Left forelimb (tissue), 1 donor: ENCODE results near the gene IFNA2.
"Not testable (repeated sequence)": the region's sequence is repeated elsewhere in the genome, so short reads cannot be mapped to it uniquely, and the experiment has no call there.

Experiments
- DNase-seq: peaks from one replicate; pipeline ENCODE4 v3.0.0-alpha.2; 2018; ENCODE audit warnings: low spot score

Gene IFNA2

GRCh38 chr9:21381448-21382339 is 3.5 kb downstream of the IFNA2 start:
- DNase-seq = no peak

GRCh38 chr9:21371467-21371866 is 13.7 kb downstream of the IFNA2 start:
- DNase-seq = not testable (repeated sequence)

GRCh38 chr9:21367957-21368356 is 17.2 kb downstream of the IFNA2 start, which contains the start of gene IFNA13:
Gene IFNA13, minus strand, starts transcription at chr9:21368057. Its CDS starts 47 bp downstream, at chr9:21368010.
- DNase-seq = no peak

- not testable (repeated sequence) for DNase-seq
Measured at GRCh38 chr9:21367169-21367568, 18.0 kb downstream of the IFNA2 start.

- no peak for DNase-seq
Measured at GRCh38 chr9:21362287-21362686, 22.9 kb downstream of the IFNA2 start.

GRCh38 chr9:21357479-21358460 is 27.4 kb downstream of the IFNA2 start:
- no peak for DNase-seq

GRCh38 chr9:21350787-21351186 is 34.4 kb downstream of the IFNA2 start, which contains the start of gene IFNA6:
Gene IFNA6, minus strand, starts transcription at chr9:21350887. Its CDS starts 0 bp downstream, at chr9:21350887.
- no peak for DNase-seq

GRCh38 chr9:21348430-21348970 is 36.7 kb downstream of the IFNA2 start:
- no peak for DNase-seq

GRCh38 chr9:21340735-21341134 is 44.5 kb downstream of the IFNA2 start:
- no peak for DNase-seq

GRCh38 chr9:21336457-21336856 is 48.7 kb downstream of the IFNA2 start:
- no peak for DNase-seq

GRCh38 chr9:21334701-21335632 is 50.2 kb downstream of the IFNA2 start, which contains the start of gene KLHL9:
Gene KLHL9, minus strand, starts transcription at chr9:21335404. Its CDS starts 545 bp downstream, at chr9:21334859.
- DNase-seq = peak; percentile 96
